GM18517 (cell line): Measurements from ENCODE around the gene DNPH1.

ENCODE experiments used
- ATAC-seq: cut with Tn5 transposase; IDR thresholded peaks from one replicate; pipeline ENCODE4 v1.9.1; 2021; ENCODE audit warnings: mild to moderate bottlenecking, moderate library complexity; ENCODE audit not compliant: unreplicated experiment

DNPH1 gene

GRCh38 chr6:43264599-43265145 is 35.4 kb upstream of the DNPH1 start:
- ATAC-seq, result no peak

GRCh38 chr6:43263314-43264178 is 34.3 kb upstream of the DNPH1 start:
- ATAC-seq, result no peak

- ATAC-seq, result no peak
Measured at GRCh38 chr6:43262780-43263313, 33.6 kb upstream of the DNPH1 start.

GRCh38 chr6:43262000-43262779 is 32.9 kb upstream of the DNPH1 start:
- no peak for ATAC-seq

GRCh38 chr6:43261198-43261597 is 31.9 kb upstream of the DNPH1 start:
- ATAC-seq, result no peak

- no peak for ATAC-seq
Measured at GRCh38 chr6:43260791-43261190, 31.5 kb upstream of the DNPH1 start.

- ATAC-seq, result no peak
Measured at GRCh38 chr6:43258807-43259686, 29.8 kb upstream of the DNPH1 start.

GRCh38 chr6:43258180-43258579 is 28.9 kb upstream of the DNPH1 start:
- no peak for ATAC-seq

- no peak for ATAC-seq
Measured at GRCh38 chr6:43257367-43258145, 28.3 kb upstream of the DNPH1 start.

GRCh38 chr6:43256670-43257366 is 27.5 kb upstream of the DNPH1 start:
- ATAC-seq, result no peak

GRCh38 chr6:43255408-43256054 is 26.2 kb upstream of the DNPH1 start:
- ATAC-seq, result no peak

- ATAC-seq, result no peak
Measured at GRCh38 chr6:43254846-43255245, 25.6 kb upstream of the DNPH1 start.

GRCh38 chr6:43254138-43254817 is 25.0 kb upstream of the DNPH1 start:
- ATAC-seq, result no peak

- no peak for ATAC-seq
Measured at GRCh38 chr6:43253401-43253800, 24.1 kb upstream of the DNPH1 start.

GRCh38 chr6:43250992-43251373 is 21.7 kb upstream of the DNPH1 start:
- no peak for ATAC-seq

GRCh38 chr6:43248791-43249190 is 19.5 kb upstream of the DNPH1 start:
- no peak for ATAC-seq

GRCh38 chr6:43248101-43248500 is 18.8 kb upstream of the DNPH1 start:
- no peak for ATAC-seq
